GM12878 (cell line): ENCODE results near the gene DPF3. TPM values are rescaled to one million over a fixed set of nuclear protein-coding genes. Genes with fewer than 3 reads are reported as not detected.

Source experiments
- BCL11A ChIP-seq: IDR thresholded peaks from 2 replicates; pipeline ENCODE4 v1.6.1; 2011; ENCODE audit warnings: low read depth, low read length
- BCL3 ChIP-seq: IDR thresholded peaks from 2 replicates; pipeline ENCODE4 v1.6.1; 2011; ENCODE audit warnings: borderline replicate concordance, low read depth, mild to moderate bottlenecking, moderate library complexity, low read length; ENCODE audit not compliant: insufficient read depth, poor library complexity, severe bottlenecking
- BRCA1 ChIP-seq: IDR thresholded peaks from 2 replicates; pipeline ENCODE4 v1.6.1; 2011; ENCODE audit warnings: low read depth, low read length, improper control_type of control experiment
- CREB1 ChIP-seq: IDR thresholded peaks from 2 replicates; pipeline ENCODE4 v1.6.1; 2012; ENCODE audit warnings: low read depth, mild to moderate bottlenecking, inconsistent platforms
- E2F4 ChIP-seq: IDR thresholded peaks from 2 replicates; pipeline ENCODE4 v1.6.1; 2012; ENCODE audit warnings: low read depth, low read length, improper control_type of control experiment
- ETV6 ChIP-seq, 2 experiments: fragments of 450-650 bp in 1 of 2; IDR thresholded peaks in 1 of 2; conservative IDR thresholded peaks in 1 of 2; 2 replicates each; pipeline ENCODE4 v1.6.1; 2014; ENCODE audit warnings: antibody characterized with exemption in 1 of 2, borderline replicate concordance in 1 of 2, low read depth in 1 of 2, mild to moderate bottlenecking in 1 of 2, moderate library complexity in 1 of 2
- HCFC1 ChIP-seq: fragments of 150-350 bp; IDR thresholded peaks from 2 replicates; pipeline ENCODE4 v1.6.1; 2014; ENCODE audit warnings: low read length
- IRF4 ChIP-seq: IDR thresholded peaks from 2 replicates; pipeline ENCODE4 v1.6.1; 2011; ENCODE audit warnings: low read depth, low read length
- MAX ChIP-seq: IDR thresholded peaks from 2 replicates; pipeline ENCODE4 v1.6.1; 2012; ENCODE audit warnings: low read depth, low read length, improper control_type of control experiment
- MEF2A ChIP-seq: IDR thresholded peaks from 2 replicates; pipeline ENCODE4 v1.6.1; 2011; ENCODE audit warnings: low read depth, mild to moderate bottlenecking, low read length, moderate library complexity; ENCODE audit not compliant: insufficient read depth
- MEF2B ChIP-seq: fragments of 450-650 bp; IDR thresholded peaks from 2 replicates; pipeline ENCODE4 v1.6.1; 2018; ENCODE audit warnings: mild to moderate bottlenecking, moderate library complexity; ENCODE audit not compliant: partially characterized antibody, poor library complexity, severe bottlenecking
- MLLT1 ChIP-seq: fragments of 450-650 bp; IDR thresholded peaks from 2 replicates; pipeline ENCODE4 v1.6.1; 2016; ENCODE audit warnings: mild to moderate bottlenecking
- MTA2 ChIP-seq: fragments of 450-650 bp; IDR thresholded peaks from 2 replicates; pipeline ENCODE4 v1.6.1; 2016; ENCODE audit warnings: low read depth, mild to moderate bottlenecking, moderate library complexity
- MYC ChIP-seq: IDR thresholded peaks from 2 replicates; pipeline ENCODE4 v1.6.1; 2011; ENCODE audit warnings: mild to moderate bottlenecking, low read length, moderate library complexity, inconsistent platforms; ENCODE audit not compliant: insufficient read depth, insufficient replicate concordance, insufficient read length, severe bottlenecking
- NR2C2 ChIP-seq: IDR thresholded peaks from 2 replicates; pipeline ENCODE4 v1.6.1; 2011; ENCODE audit warnings: borderline replicate concordance, low read depth; ENCODE audit not compliant: control insufficient read depth, insufficient read length
- NR2F1 ChIP-seq: fragments of 450-650 bp; conservative IDR thresholded peaks from 2 replicates; pipeline ENCODE4 v1.6.1; 2017; ENCODE audit warnings: mild to moderate bottlenecking
- NRF1 ChIP-seq: conservative IDR thresholded peaks from 2 replicates; pipeline ENCODE4 v1.6.1; 2011; ENCODE audit warnings: mild to moderate bottlenecking, low read depth, low read length, improper control_type of control experiment
- PRDM15 ChIP-seq: fragments of 450-650 bp; formaldehyde crosslinking; IDR thresholded peaks from 2 replicates; pipeline ENCODE4 v1.4.0; 2020; ENCODE audit warnings: mild to moderate bottlenecking, moderate library complexity
- RELA ChIP-seq: fragments of 450-650 bp; IDR thresholded peaks from 2 replicates; pipeline ENCODE4 v1.8.0; 2014; ENCODE audit warnings: borderline replicate concordance; ENCODE audit not compliant: partially characterized antibody
- SMAD5 ChIP-seq: IDR thresholded peaks from 2 replicates; pipeline ENCODE4 v1.6.1; 2016; ENCODE audit warnings: antibody characterized with exemption, low read depth
- TCF12 ChIP-seq: IDR thresholded peaks from 2 replicates; pipeline ENCODE4 v1.6.1; 2011; ENCODE audit warnings: low read depth, mild to moderate bottlenecking, low read length
- ZBED1 ChIP-seq: IDR thresholded peaks from 2 replicates; pipeline ENCODE4 v1.6.1; 2016; ENCODE audit warnings: borderline replicate concordance
- polyA plus RNA-seq, 11 experiments: library from polyadenylated mRNA; depleted of rRNA in 4 of 11; unstranded in 6 of 11; stranded (reverse) in 5 of 11; fragments of >200 nt; fragmentation: Nextera tagmentation in 4 of 11; fragmentation: Illumina TruSeq in 1 of 11; extraction: Ambion mirVana in 4 of 11; extraction: Trizol in 1 of 11; gene quantifications; 1 replicate in 1 of 11; 2 replicates in 10 of 11; pipeline versions ENCODE4 v1.2.1 to v1.2.3, GENCODE V29; 2011 to 2016; ENCODE audit warnings: inconsistent platforms in 2 of 11, missing spikeins in 2 of 11, low read depth in 1 of 11
- total RNA-seq, 4 experiments: library from RNA; depleted of rRNA in 3 of 4; stranded (reverse); fragments of >200 nt in 3 of 4; fragmentation: Illumina TruSeq in 1 of 4; extraction: Trizol in 1 of 4; gene quantifications; 2 replicates each; pipeline versions ENCODE4 v1.2.1 to v1.2.3, GENCODE V29; 2013 to 2021

Gene DPF3
- total and polyA plus RNA-seq, 10 of the 15 experiments (the other 5 are each of a cell fraction or from before 2014, with no cell fraction given) = 0.69 to 8.0 (median 2.2) TPM

- no peak for TF ChIP-seq MLLT1
- no peak for TF ChIP-seq MEF2A
- TF ChIP-seq E2F4 = peak; percentile 7; the same call in 1 of the 2 replicates
- no peak for TF ChIP-seq NR2C2
- TF ChIP-seq BCL3 = no peak
- TF ChIP-seq NR2F1 = peak; percentile 33; the same call in 1 of the 2 replicates
- TF ChIP-seq ZBED1 = no peak
- TF ChIP-seq BCL11A = no peak
- no peak for TF ChIP-seq IRF4
- TF ChIP-seq PRDM15 (CRISPR knock-in tag) = no peak
- no peak for TF ChIP-seq TCF12
- no peak for TF ChIP-seq MEF2B
- TF ChIP-seq ETV6 (conservative IDR thresholded peaks at IDR 0.05 in 1 of 2, IDR thresholded peaks at IDR 0.05 in 1 of 2; ENCODE audit: borderline replicate concordance in 1 of 2, low read depth in 1 of 2) = peak in 1 of 2 experiments; percentile 35; a peak in 1 of 4 replicates
- no peak for TF ChIP-seq MYC
- TF ChIP-seq HCFC1 = no peak
- TF ChIP-seq RELA = no peak
- no peak for TF ChIP-seq MAX
- 0 out of 2 replicates have a peak, but pooled peaks have one; percentile 32 for TF ChIP-seq SMAD5
- TF ChIP-seq MTA2 = no peak
- no peak for TF ChIP-seq BRCA1
- TF ChIP-seq NRF1 = 0 out of 2 replicates have a peak, but pooled peaks have one; percentile 11
- TF ChIP-seq CREB1 = peak; percentile 53; the same call in 1 of the 2 replicates
Observed at GRCh38 chr14:72893636-72894322, at the start of gene DPF3 (continued).
